Uterus (tissue), 4 donors: Measurements from ENCODE around the gene COL5A2. TPM values are rescaled to one million over a fixed set of nuclear protein-coding genes. Genes with fewer than 3 reads are reported as not detected.

Source experiments
- DNase-seq, 2 donors: peaks; one replicate each; pipeline ENCODE4 v3.0.0-alpha.2; 2019 to 2020
- H3K27ac ChIP-seq, 2 donors: fragments of 200-600 bp; sonication (generic); 1 replicate in 1 of 2; 2 replicates in 1 of 2; pipeline ENCODE4 v1.5.1; 2016 to 2018
- H3K27me3 ChIP-seq, 2 donors: fragments of 200-600 bp; sonication (generic); one replicate each; pipeline ENCODE4 v1.5.1; 2018 to 2019; ENCODE audit warnings: control low read depth in 1 of 2
- H3K36me3 ChIP-seq, 2 donors: fragments of 200-600 bp; sonication (generic); one replicate each; pipeline ENCODE4 v1.5.1; 2019; ENCODE audit warnings: control low read depth in 1 of 2
- H3K4me1 ChIP-seq, 2 donors: fragments of 200-600 bp; sonication (generic); one replicate each; pipeline ENCODE4 v1.5.1; 2018 to 2019; ENCODE audit warnings: control low read depth in 1 of 2
- H3K4me3 ChIP-seq, 2 donors: fragments of 200-600 bp; sonication (generic); 1 replicate in 1 of 2; 2 replicates in 1 of 2; pipeline ENCODE4 v1.5.1; 2018 to 2019; ENCODE audit warnings: mild to moderate bottlenecking in 1 of 2
- H3K9me3 ChIP-seq, 2 donors: fragments of 200-600 bp; sonication (generic); one replicate each; pipeline ENCODE4 v1.5.1; 2019; ENCODE audit warnings: control low read depth in 1 of 2
- POLR2A ChIP-seq, 2 donors: fragments of 450-650 bp; IDR thresholded peaks; one replicate each; pipeline ENCODE4 v1.6.1; 2016; ENCODE audit warnings: antibody characterized with exemption in 2 of 2, mild to moderate bottlenecking in 1 of 2, moderate library complexity in 1 of 2
- intact Hi-C: fragments of 100-400 bp; cut with DNase I; formaldehyde crosslinking; loops from one replicate; pipeline ENCODE4 v1.15.1; 2023; ENCODE audit warnings: low total_unique reads
- microRNA-seq: library from miRNA; unstranded; fragments of <30 nt; microRNA quantifications from one replicate; pipeline ENCODE4, GENCODE V29; 2016; ENCODE audit warnings: borderline microRNAs expressed, borderline replicate concordance
- small RNA-seq: library from RNA; depleted of rRNA; stranded (forward); fragments of <200 nt; gene quantifications from one replicate; pipeline ENCODE3, GENCODE V24; 2016
- total RNA-seq, 4 donors: library from RNA; depleted of rRNA in 3 of 4; stranded (reverse); fragments of >200 nt in 3 of 4; gene quantifications; one replicate each; pipeline versions ENCODE4 v1.1.0 to v1.2.4, GENCODE V29; 2014 to 2023
- TF ChIP-seq, protein P1 (sequence below), 4 experiments: fragments of 200-600 bp in 2 of 4; fragments of 450-650 bp in 2 of 4; sonication (generic) in 2 of 4; IDR thresholded peaks; one replicate each; pipeline ENCODE4 v1.5.1; 2016 to 2019; ENCODE audit warnings: antibody characterized with exemption in 4 of 4, mild to moderate bottlenecking in 2 of 4, moderate library complexity in 1 of 4
- donor health status: DM: yes; HTN: yes; CAD: no.

The COL5A2 gene
- total RNA-seq, 4 donors from 2014 or later = 15.0 to 908 (median 33.3) TPM

- Histone ChIP-seq H3K36me3 (no peaks in the 10 kb centered on the region), H3K9me3 (no peaks in the 10 kb centered on the region), H3K4me1 (peaks cover 0 to 6% of the 10 kb centered on the region in 2 donors), H3K27me3 (no peaks in the 10 kb centered on the region), H3K27ac (peak overlapping the region; percentile 19 to 60), H3K4me3 (no peak overlapping the region)
- TF ChIP-seq, protein P1, sequence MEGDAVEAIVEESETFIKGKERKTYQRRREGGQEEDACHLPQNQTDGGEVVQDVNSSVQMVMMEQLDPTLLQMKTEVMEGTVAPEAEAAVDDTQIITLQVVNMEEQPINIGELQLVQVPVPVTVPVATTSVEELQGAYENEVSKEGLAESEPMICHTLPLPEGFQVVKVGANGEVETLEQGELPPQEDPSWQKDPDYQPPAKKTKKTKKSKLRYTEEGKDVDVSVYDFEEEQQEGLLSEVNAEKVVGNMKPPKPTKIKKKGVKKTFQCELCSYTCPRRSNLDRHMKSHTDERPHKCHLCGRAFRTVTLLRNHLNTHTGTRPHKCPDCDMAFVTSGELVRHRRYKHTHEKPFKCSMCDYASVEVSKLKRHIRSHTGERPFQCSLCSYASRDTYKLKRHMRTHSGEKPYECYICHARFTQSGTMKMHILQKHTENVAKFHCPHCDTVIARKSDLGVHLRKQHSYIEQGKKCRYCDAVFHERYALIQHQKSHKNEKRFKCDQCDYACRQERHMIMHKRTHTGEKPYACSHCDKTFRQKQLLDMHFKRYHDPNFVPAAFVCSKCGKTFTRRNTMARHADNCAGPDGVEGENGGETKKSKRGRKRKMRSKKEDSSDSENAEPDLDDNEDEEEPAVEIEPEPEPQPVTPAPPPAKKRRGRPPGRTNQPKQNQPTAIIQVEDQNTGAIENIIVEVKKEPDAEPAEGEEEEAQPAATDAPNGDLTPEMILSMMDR (IDR thresholded peaks at IDR 0.05) = no peak
- no peak for TF ChIP-seq POLR2A (IDR thresholded peaks at IDR 0.05)
- intact Hi-C loops = no loop called here
- no peak for DNase-seq
These were observed 186.3 kb downstream of the COL5A2 start for GRCh38 chr2:188993247-188993646.

DNA sequence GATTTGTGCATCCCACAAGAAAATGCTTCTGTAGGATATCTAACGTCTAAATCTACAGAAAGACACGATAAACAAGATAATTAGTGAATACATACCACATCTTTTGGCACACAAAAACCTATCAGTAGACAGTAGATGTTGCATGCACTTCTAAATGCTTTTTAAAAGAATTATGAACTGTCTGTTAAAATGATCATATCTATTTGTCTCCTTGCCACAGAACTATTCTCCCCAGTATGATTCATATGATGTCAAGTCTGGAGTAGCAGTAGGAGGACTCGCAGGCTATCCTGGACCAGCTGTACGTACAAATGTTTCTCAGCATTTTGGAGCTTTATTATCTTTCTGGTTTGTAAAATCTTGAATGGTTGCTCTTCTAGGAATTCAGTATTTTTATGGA, 192.7 kb downstream of the COL5A2 start:
- intact Hi-C loops = no loop called here
- Histone ChIP-seq H3K27ac (peak overlapping the region; percentile 84 to 88), H3K27me3 (no peaks in the 10 kb centered on the region), H3K4me3 (no peak overlapping the region), H3K9me3 (no peaks in the 10 kb centered on the region), H3K4me1 (peaks cover 0 to 11% of the 10 kb centered on the region in 2 donors), H3K36me3 (no peaks in the 10 kb centered on the region)
- TF ChIP-seq, protein P1 (IDR thresholded peaks at IDR 0.05) = no peak
- no peak for TF ChIP-seq POLR2A (IDR thresholded peaks at IDR 0.05)
- DNase-seq = no peak

DNA sequence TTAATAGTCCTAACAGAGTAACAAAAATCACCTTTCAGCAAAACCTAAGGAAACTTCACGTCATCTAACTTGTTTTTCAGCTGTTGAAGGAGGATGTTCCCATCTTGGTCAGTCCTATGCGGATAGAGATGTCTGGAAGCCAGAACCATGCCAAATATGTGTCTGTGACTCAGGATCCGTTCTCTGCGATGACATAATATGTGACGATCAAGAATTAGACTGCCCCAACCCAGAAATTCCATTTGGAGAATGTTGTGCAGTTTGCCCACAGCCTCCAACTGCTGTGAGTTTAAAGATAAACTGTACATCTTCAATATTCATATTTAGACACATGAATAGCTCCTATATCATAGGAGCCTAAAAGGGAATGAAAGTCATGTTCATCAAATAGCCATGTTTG, 194.9 kb downstream of the COL5A2 start:
- peaks cover 0 to 11% of the 10 kb centered on the region in 2 donors for H3K4me1 ChIP-seq
- intact Hi-C loops = no loop called here
- peak in 1 of 2 donors; percentile 46 for DNase-seq
- no peaks in the 10 kb centered on the region for H3K36me3 ChIP-seq
- H3K27ac ChIP-seq = peak overlapping the region; percentile 84 to 88
- H3K27me3 ChIP-seq = no peaks in the 10 kb centered on the region
- H3K4me3 ChIP-seq = no peak overlapping the region
- TF ChIP-seq, protein P1 (IDR thresholded peaks at IDR 0.05) = no peak
- no peak for TF ChIP-seq POLR2A (IDR thresholded peaks at IDR 0.05)
- no peaks in the 10 kb centered on the region for H3K9me3 ChIP-seq

DNA sequence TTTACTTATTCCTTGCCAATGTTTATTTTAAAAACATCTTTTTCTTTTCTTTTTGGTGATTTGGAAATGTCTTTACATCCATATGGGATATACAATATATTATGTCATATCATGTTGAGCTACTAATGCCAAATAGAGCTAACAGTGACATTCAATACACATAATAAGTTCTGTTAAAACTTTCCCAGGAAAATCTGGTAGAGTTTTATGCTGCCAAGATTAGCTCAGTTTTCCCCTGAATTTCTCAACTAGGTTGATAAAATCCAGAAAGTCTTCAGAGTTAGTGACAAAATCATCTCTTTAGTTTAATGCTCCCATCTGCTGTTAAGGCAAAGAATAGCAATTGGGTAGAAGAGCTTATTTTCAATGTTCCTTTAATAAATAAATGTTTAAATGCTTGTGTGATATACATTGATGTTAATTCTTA, 195.5 kb downstream of the COL5A2 start:
- no peaks in the 10 kb centered on the region for H3K9me3 ChIP-seq
- no peak for DNase-seq
- no peak overlapping the region for H3K4me3 ChIP-seq
- H3K27me3 ChIP-seq = no peaks in the 10 kb centered on the region
- no peak for TF ChIP-seq POLR2A (IDR thresholded peaks at IDR 0.05)
- TF ChIP-seq, protein P1 (IDR thresholded peaks at IDR 0.05) = peak; percentile 21 to 64 (median 46)
- no peaks in the 10 kb centered on the region for H3K36me3 ChIP-seq
- H3K4me1 ChIP-seq = peaks cover 0 to 11% of the 10 kb centered on the region in 2 donors
- intact Hi-C loops = no loop called here
- peak overlapping the region; percentile 84 to 88 for H3K27ac ChIP-seq

DNA sequence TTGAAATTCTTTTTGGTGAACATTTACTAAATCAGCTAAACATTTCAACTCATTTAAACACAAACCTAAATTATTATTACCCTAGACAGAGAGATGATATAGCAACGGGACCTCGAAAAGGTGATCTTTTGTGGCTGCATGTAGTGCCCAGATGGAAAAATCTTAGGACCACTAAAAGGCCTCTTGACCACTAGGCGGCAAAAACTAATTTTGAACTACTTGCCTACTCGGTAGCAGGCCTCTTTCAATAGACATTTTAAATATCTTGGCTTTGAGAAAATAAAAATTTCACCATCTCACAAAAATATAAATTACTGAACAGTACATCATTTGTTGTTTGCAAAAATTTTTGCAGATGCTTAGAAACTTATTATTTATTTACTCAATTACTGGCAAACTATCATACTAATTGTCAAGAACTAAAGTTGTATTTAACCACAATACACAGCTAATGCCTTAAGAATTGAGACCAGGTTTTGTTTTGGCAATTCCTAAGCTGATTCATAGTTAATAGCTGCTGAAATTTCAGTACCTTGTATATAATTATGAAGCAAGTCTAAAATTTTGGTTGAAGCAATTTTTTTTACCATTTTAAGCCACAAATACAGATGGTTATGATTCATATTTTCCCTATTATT, 196.0 kb downstream of the COL5A2 start:
- H3K27me3 ChIP-seq = no peaks in the 10 kb centered on the region
- H3K27ac ChIP-seq = peak overlapping the region; percentile 84 to 88
- H3K36me3 ChIP-seq = no peaks in the 10 kb centered on the region
- TF ChIP-seq POLR2A (IDR thresholded peaks at IDR 0.05) = no peak
- TF ChIP-seq, protein P1 (IDR thresholded peaks at IDR 0.05) = peak; percentile 21 to 57 (median 36)
- no peaks in the 10 kb centered on the region for H3K9me3 ChIP-seq
- intact Hi-C loops = no loop called here
- H3K4me1 ChIP-seq = peaks cover 0 to 11% of the 10 kb centered on the region in 2 donors
- H3K4me3 ChIP-seq = no peak overlapping the region
- no peak for DNase-seq

Small RNA genes lying within 50 kb of the gene (microRNA-seq; reads per million reads assigned to microRNA genes)
- gene MIR3129 (not detected), gene MIR3606 (not detected)

Small RNA genes lying within 50 kb of the gene (small RNA-seq; reads per million reads assigned to genes)
- gene MIR3129 = not detected

Other genes with a start within 250 kb of the COL5A2 start
- gene COL3A1, start 205.4 kb downstream of the COL5A2 start, total RNA-seq = over 10,000 TPM in 1 of 4 donors, 100 to 1,000 TPM in 3; 113 to 22,387 (median 426) TPM